Central memory CD4-positive, alpha-beta T cell (primary cell): ENCODE data around the gene MYH15.

ENCODE experiments used
- DNase-seq: peaks from one replicate; pipeline ENCODE4 v3.0.0; 2022
- total RNA-seq, 3 experiments: gene quantifications; one replicate each; lab custom pipeline; 2026; lab: John Stamatoyannopoulos, UW

Gene MYH15
- total RNA-seq, result 0 to 0.33 (median 0.14) reads per million in 3 experiments

- no peak for DNase-seq
Observed at GRCh38 chr3:108510496-108510895, at the start of gene MYH15. Gene MYH15, minus strand, starts transcription at chr3:108510596. Its CDS starts 66 bp downstream, at chr3:108510530.

DNA sequence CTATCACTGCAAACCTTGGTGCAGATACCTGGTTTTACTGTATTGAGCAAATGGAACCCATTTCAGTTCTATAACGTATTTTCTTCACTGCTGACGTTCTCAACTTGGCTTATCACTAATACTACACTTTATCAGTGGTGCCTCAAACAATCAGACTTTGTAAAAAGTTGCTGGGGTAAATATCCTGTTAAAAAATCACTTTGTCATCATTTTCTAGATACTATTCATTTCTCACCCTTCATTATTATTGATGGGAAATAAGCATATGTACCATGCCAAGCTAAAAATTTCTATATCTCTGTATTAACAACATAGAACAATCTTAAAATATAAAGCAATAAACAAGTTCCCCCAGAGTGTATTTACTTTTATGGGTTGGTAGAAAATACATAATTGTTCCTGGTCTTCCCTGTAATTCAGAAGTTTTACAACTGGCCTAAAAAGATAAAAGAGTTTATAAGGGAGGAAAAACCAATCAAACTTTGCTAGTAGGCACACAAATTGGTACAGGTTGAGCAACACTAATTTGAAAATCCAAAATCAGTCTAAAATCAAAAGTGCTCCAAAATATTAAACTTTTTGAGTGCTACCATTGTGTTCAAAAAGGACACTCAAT lies 45.7 kb upstream of the MYH15 start:
- DNase-seq, result no peak

DNA sequence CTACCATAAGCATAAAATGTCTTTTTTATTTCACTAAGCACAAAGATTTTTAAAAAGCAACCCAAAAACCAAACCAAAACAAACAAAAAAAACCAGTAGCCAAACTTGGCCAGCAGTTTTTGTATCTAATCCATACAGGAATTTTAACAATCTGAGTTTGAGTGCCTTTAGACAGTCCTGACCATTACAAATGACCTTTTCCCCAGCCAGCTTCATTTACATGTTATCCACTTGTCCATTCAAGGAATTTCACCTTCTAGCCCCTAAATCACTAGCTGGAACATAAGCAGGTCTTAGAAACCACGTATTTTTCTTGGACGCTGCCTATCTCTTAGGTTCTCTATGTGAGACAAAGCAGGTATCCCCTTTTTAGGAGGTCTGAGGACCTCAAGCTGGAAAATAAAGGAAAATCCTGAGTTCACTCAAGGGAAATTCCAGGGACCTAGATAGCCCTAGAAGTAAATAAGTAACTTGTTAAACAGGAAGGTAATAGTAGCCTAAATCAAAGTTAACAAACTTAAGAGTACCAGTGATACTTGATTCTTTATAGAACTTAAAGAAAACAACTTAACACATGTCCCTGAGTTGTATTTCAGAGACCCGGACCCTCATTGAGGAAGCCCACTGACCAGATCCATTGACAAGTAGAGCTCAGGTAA lies 44.6 kb upstream of the MYH15 start:
- no peak for DNase-seq

- DNase-seq, result no peak
Observed at GRCh38 chr3:108554229-108554628, 43.8 kb upstream of the MYH15 start.

- peak; percentile 37 for DNase-seq
Observed at GRCh38 chr3:108552267-108553159, 42.1 kb upstream of the MYH15 start.

DNA sequence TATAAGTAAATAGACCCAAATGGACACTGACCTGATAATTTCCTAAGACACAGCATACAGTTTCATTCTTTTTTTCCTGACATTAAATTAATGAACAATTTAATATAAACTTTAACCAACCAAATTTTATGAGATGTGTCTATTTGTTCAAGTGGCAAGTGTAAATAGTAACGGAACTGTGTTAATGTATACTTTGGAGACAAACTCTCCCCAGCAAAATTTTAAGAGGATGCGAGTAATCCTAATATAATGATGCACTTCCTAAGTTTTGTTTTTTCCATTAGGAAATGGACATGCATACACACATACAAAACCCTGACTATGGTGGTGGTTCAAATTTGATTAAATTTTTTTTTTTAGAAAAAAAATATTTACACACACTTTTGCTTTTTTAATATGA lies 38.5 kb upstream of the MYH15 start:
- DNase-seq, result no peak

DNA sequence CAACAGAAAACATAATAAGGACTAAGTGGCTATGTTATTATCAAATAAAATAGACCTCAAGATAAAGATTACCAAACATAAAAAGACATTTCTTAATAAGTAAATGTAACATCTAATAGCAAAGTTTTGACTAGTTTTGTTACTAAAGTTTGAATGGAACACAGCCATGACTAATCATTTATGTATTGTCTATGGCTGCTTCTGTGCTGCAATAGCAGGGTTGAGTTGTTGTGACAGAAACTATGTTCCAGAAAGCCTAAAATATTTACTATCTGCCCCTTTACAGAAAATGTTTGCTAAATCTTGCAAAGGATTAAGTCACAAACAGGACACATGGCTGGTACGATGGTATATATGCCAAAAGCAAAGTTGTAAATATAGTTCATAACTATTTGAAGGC lies 37.9 kb upstream of the MYH15 start:
- no peak for DNase-seq

DNA sequence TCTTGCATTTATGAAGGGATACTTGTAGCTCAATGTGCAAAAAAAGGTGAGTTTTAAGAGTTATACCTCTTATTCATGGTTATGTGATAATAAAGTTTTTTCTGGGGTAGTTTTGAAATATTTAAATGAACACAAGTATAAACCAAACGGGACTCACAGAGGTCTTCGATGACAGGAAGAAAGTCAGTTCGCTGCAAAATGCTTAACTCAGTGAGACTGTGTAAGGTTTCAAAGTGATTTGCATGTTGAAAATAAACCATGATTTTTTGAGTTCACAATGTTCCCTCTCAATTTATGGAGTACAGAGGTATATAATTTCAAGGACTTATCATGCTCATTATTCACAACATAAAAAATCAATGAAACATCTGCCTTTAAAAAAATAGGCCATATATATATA lies 36.3 kb upstream of the MYH15 start:
- no peak for DNase-seq

DNA sequence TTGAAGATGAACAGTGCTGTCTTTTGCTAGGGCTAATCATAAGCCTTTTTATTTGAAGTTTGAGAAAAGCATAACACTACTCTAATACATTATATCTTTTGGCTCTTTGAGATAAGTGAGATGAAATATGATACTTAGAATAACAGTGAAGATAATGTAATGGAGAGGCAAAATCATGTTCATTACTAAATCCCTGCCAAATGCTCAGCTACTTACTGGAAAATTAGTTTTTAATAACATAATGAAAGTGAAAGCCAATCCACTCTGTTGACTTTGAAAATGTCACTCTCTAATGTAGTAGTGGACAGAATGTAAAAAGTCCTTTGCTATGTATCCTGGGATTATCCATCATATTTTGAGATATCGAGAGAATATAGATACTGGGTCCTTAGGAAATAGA lies 35.9 kb upstream of the MYH15 start:
- DNase-seq, result no peak

- no peak for DNase-seq
Observed at GRCh38 chr3:108538083-108538482, 27.7 kb upstream of the MYH15 start.

DNA sequence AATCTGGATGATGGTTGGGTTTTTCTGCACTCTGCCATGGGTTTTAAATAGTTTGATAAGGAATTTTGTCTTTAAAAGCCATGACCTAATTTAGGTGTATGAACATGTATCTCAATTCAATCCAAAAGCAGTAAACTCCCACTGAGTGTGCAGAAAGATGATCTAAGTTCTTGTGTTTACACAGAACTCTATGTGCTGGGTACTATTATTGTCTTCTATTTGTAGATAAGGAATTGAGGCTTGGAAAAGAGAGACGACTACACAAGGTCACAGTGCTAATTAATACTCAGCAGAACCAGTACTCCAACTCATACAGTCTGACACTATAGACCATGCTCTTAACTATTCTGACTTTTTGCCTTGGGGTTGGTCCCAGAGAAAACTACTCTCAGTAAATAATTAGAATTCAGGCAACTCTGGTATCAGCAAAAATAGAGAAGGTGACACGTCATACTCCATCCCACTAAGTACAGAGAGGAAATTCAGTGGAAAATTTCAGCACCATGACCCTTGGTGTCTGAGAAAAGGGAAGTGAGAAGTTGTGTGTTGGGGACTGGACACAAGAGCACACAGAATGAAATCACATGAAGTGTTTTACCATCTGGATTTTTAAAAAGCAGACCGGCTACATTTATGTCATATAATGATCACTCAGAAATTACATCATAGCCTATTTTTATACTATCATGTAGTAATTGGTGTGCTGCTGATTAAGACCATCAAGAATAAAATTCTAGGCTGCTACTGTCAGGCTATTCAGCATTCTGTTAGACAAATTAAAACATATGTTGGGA lies 18.3 kb upstream of the MYH15 start:
- no peak for DNase-seq

DNA sequence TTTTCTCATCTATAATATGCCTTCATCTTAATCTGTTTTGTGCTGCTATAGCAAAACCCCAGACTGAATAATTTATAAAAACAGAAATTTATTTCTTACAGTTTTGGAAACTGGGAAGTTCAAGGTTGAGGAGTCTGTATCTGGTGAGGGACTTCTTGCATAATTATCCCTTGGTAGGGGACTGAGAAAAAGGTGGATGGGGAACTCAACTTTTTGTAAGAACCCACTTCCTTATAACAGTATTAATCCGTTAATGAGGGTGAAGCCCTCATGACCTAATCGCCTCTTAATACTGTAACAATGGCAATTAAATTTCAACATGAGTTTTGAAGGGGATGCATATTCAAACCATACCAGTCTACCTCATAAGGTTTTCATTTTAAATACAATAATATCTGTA lies 17.4 kb upstream of the MYH15 start:
- no peak for DNase-seq

GRCh38 chr3:108527109-108527508 lies 16.7 kb upstream of the MYH15 start:
- no peak for DNase-seq

DNA sequence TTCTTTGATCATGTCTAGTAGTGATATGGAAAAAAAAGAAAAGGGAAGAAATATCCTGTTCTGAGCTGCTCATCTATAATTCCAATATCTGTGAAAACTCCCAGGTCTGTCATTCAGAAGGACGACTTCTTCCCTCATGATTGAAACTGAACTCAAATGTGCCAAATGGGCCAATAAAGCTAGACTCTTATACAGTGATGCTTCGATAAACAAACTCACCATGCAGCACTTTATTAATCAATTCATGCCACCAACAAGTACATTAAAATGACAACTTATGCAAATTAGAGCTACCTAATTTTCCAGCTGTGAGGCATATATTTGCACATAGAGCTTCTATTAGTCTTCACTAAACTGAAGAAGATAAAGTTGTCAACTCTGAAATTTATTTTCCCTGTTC lies 15.6 kb upstream of the MYH15 start:
- DNase-seq, result no peak

DNA sequence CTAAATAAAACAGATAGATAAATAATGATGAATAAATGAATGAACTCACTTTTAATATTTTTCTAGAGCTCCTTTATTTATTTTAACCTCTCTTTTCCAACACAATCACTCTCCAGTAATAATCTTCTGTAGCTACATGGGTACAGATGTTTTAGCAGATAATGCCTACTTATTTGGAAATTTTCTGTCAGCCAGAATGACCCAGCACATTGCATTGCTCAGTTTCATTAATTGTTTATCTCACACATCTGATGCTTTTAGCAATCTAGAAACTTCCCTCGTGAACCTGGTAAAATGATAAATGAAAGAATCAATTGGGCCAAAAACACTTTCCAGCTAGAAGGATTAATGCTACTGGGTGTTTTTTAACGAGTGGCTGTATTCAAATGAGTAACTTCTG lies 14.9 kb upstream of the MYH15 start:
- no peak for DNase-seq

- no peak for DNase-seq
Observed at GRCh38 chr3:108524537-108524936, 14.1 kb upstream of the MYH15 start.

DNA sequence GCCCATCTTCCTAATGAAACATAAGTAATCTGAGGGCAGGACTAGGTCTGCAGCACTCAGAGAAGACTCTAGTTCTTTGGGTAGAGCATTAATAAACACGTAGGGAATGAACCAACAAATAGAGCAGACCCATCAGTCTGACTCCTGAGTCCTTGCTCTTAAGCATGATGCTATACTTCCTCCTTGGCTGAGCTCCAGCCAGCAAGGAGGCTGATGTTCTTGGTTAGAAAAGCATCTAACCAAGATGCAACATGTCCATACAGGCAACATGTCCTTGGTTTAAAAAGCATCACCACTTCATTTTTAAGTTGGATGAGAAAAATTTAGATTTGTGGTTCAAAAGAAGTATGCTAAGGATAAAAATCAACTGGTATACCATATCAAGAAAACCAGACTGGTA lies 8.5 kb upstream of the MYH15 start:
- no peak for DNase-seq

- no peak for DNase-seq
Observed at GRCh38 chr3:108516881-108517280, 6.5 kb upstream of the MYH15 start.

- no peak for DNase-seq
Observed at GRCh38 chr3:108513961-108514360, 3.6 kb upstream of the MYH15 start.

GRCh38 chr3:108512671-108513070 lies 2.3 kb upstream of the MYH15 start:
- no peak for DNase-seq

DNA sequence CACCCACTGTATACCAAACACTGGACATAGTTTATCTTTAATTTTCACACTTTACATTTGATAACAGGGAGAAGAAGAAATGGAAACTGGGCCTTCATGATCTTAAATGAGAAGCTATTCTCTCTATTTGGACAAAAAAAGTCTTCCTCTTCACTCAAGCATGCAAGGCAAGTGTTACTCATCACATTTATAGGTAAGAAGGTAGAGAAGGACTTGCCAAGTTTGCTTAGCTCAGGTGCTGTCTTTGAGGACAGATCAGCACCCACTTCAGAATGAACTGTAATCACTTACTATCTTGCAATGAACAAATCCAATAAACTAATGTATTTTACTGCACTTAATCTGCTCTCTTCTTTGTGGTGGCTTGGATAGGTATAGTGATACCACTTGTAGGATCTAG lies 1.1 kb upstream of the MYH15 start:
- no peak for DNase-seq

DNA sequence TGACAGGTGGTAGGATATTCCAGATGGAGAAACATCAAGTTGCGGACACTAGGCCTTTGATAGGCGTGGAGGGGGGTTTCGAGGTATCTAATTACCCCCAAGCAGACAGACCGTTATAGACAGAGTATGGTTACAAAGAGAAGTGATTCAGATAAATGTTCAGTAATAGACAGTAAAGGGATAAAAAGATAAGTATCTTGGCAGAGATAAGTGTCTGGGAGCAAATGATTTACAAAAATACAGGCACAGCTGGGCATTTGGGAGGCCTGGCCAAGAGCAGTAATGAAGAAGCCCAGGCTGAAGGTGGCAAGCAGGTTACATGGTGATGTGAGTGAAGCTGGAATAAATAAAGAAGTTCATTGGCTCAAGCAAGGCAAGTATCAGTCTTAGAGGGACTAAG lies 659 bp upstream of the MYH15 start:
- no peak for DNase-seq

DNA sequence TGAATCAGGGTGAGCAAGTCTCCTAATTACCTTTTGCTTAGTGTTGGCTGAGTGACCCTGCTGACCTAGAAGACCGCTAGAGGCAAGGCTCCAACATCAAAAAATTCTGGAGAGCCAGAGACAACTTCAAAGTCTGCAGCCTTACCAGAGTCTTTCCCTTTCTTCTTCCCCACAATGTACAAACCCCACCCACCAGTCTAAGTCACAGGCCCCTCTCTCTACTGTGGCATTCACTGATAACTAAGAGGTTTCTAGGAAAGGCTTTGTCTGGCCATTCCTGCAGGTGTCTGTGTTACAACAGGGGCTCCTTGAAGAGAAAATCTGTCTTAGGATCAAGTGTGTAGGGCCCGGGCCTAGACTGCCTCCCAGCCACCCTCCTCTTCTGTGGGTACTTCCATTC lies 525 bp downstream of the MYH15 start:
- no peak for DNase-seq
